MM.1S (cell line): Measurements from ENCODE around the gene MCOLN1.

Source experiments
- DNase-seq: peaks from one replicate; pipeline ENCODE4 v3.0.0-alpha.2; 2015
- H2AFZ ChIP-seq: fragments of 300-600 bp; sonication (generic); 2 replicates; pipeline ENCODE4 v1.6.0; 2016; ENCODE audit warnings: antibody characterized with exemption, low read length
- H3F3A ChIP-seq: fragments of 300-600 bp; sonication (generic); 2 replicates; pipeline ENCODE4 v1.6.1; 2016; ENCODE audit warnings: mild to moderate bottlenecking, antibody characterized with exemption, low read length, moderate library complexity, mixed read lengths; ENCODE audit not compliant: insufficient read depth
- H3K27ac ChIP-seq: fragments of 300-600 bp; sonication (generic); 2 replicates; pipeline ENCODE4 v1.5.1; 2016; ENCODE audit warnings: mild to moderate bottlenecking, low read length
- H3K27me3 ChIP-seq: fragments of 300-600 bp; sonication (generic); replicated peaks from 2 replicates; pipeline ENCODE4 v1.6.0; 2016; ENCODE audit warnings: low read length; ENCODE audit not compliant: insufficient read depth
- H3K36me3 ChIP-seq: fragments of 300-600 bp; sonication (generic); replicated peaks from 2 replicates; pipeline ENCODE4 v1.6.1; 2016; ENCODE audit warnings: mild to moderate bottlenecking, low read length, mixed read lengths; ENCODE audit not compliant: insufficient read depth
- H3K4me1 ChIP-seq: fragments of 300-600 bp; sonication (generic); 2 replicates; pipeline ENCODE4 v1.6.1; 2016; ENCODE audit warnings: low read length, mixed read lengths
- H3K4me2 ChIP-seq: fragments of 300-600 bp; sonication (generic); 2 replicates; pipeline ENCODE4 v1.6.0; 2016; ENCODE audit warnings: low read depth, low read length
- H3K4me3 ChIP-seq: fragments of 300-600 bp; sonication (generic); 2 replicates; pipeline ENCODE4 v1.5.1; 2016; ENCODE audit warnings: low read length, mixed read lengths
- H3K79me2 ChIP-seq: fragments of 300-600 bp; sonication (generic); 2 replicates; pipeline ENCODE4 v1.6.1; 2016; ENCODE audit warnings: mixed run types, low read length, mixed read lengths
- H3K9ac ChIP-seq: fragments of 300-600 bp; sonication (generic); 2 replicates; pipeline ENCODE4 v1.6.1; 2016; ENCODE audit warnings: low read length, mixed read lengths
- H3K9me2 ChIP-seq: fragments of 300-600 bp; sonication (generic); replicated peaks from 2 replicates; pipeline ENCODE4 v1.6.1; 2016; ENCODE audit warnings: mild to moderate bottlenecking, low read length, mixed read lengths; ENCODE audit not compliant: insufficient read depth
- H3K9me3 ChIP-seq: fragments of 300-600 bp; sonication (generic); replicated peaks from 2 replicates; pipeline ENCODE4 v1.6.1; 2016; ENCODE audit warnings: mild to moderate bottlenecking, low read length, mixed read lengths; ENCODE audit not compliant: insufficient read depth
- H4K20me1 ChIP-seq: fragments of 300-600 bp; sonication (generic); 2 replicates; pipeline ENCODE4 v1.6.1; 2016; ENCODE audit warnings: mild to moderate bottlenecking, low read length, moderate library complexity, mixed read lengths; ENCODE audit not compliant: insufficient read depth
- EZH2 ChIP-seq: fragments of 300-600 bp; sonication (generic); optimal IDR thresholded peaks from 2 replicates; pipeline ENCODE3; 2017; ENCODE audit warnings: low read depth, mild to moderate bottlenecking, antibody characterized with exemption, low read length, mixed read lengths
- EZH2phosphoT487 ChIP-seq: fragments of 300-600 bp; sonication (generic); IDR thresholded peaks from 2 replicates; pipeline ENCODE4 v1.6.1; 2018; ENCODE audit warnings: antibody characterized with exemption, low read length
- TF ChIP-seq, protein P1 (sequence below): fragments of 300-600 bp; sonication (generic); IDR thresholded peaks from 2 replicates; pipeline ENCODE4 v1.5.1; 2016; ENCODE audit warnings: antibody characterized with exemption, low read length, mixed read lengths

MCOLN1 gene

DNA sequence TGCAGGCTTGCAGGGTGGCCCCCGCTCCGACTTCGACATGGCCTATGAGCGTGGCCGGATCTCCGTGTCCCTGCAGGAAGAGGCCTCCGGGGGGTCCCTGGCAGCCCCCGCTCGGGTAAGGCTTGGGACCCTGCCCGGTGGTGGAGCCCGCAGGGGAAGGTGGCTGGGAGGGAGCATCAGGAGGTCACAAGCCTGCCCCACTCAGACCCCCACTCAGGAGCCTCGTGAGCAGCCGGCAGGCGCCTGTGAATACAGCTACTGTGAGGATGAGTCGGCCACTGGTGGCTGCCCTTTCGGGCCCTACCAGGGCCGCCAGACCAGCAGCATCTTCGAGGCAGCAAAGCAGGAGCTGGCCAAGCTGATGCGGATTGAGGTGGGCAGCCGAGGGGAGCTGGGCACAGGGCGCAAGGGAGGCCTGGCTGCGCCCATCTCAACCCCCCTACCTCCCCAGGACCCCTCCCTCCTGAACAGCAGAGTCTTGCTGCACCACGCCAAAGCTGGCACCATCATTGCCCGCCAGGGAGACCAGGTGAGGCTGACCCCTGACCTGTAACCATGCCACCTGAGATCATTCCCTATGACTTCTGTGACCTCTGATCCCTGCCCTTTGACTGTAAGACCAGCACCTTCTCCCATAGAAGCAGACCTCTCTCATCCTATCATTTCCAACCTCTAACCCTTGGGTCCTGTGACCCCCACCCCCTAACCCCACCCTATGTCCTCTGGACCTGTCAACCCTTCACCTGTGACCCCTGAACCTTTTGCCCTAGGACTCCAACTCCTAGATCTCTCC, 20.3 kb downstream of the MCOLN1 start:
- TF ChIP-seq, protein P1, sequence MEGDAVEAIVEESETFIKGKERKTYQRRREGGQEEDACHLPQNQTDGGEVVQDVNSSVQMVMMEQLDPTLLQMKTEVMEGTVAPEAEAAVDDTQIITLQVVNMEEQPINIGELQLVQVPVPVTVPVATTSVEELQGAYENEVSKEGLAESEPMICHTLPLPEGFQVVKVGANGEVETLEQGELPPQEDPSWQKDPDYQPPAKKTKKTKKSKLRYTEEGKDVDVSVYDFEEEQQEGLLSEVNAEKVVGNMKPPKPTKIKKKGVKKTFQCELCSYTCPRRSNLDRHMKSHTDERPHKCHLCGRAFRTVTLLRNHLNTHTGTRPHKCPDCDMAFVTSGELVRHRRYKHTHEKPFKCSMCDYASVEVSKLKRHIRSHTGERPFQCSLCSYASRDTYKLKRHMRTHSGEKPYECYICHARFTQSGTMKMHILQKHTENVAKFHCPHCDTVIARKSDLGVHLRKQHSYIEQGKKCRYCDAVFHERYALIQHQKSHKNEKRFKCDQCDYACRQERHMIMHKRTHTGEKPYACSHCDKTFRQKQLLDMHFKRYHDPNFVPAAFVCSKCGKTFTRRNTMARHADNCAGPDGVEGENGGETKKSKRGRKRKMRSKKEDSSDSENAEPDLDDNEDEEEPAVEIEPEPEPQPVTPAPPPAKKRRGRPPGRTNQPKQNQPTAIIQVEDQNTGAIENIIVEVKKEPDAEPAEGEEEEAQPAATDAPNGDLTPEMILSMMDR = no peak
- TF ChIP-seq EZH2phosphoT487 = no peak
- no peak for TF ChIP-seq EZH2
- no peak overlapping the region for H2AFZ ChIP-seq
- no peaks in the 10 kb centered on the region for H4K20me1 ChIP-seq
- DNase-seq = no peak
- no peak overlapping the region for H3K9ac ChIP-seq
- no peaks in the 10 kb centered on the region for H3K79me2 ChIP-seq
- H3K27ac ChIP-seq = no peak overlapping the region
- H3K27me3 ChIP-seq = no peaks in the 10 kb centered on the region
- H3F3A ChIP-seq = no peaks in the 10 kb centered on the region
- no peaks in the 10 kb centered on the region for H3K4me1 ChIP-seq
- no peaks in the 10 kb centered on the region for H3K9me3 ChIP-seq
- H3K4me3 ChIP-seq = no peak overlapping the region
- H3K4me2 ChIP-seq = no peak overlapping the region
- H3K9me2 ChIP-seq = no peaks in the 10 kb centered on the region
- no peaks in the 10 kb centered on the region for H3K36me3 ChIP-seq

DNA sequence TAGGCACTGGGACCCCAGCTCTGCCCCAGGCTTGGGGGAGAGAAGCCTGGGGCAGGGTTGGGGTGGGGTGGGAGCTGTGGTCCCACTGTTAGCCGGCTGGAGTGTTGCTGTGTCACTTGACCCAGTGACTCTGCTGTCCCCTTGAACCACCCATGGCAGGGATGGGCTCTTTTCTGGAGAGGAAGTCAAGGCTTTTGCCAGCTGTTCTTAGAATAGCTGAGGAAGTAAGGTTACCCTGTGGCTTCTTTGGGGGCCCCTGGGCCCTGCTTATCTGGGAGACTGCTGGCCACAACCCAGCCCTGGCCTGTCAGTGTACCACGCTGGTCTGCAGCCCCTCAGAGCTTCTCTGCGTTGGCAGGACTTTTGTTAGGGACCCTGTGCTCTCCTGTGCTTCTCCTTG, 22.2 kb downstream of the MCOLN1 start:
- Histone ChIP-seq H3K27me3 (no peaks in the 10 kb centered on the region), H4K20me1 (no peaks in the 10 kb centered on the region), H3K79me2 (no peaks in the 10 kb centered on the region), H3K36me3 (no peaks in the 10 kb centered on the region), H3K27ac (no peak overlapping the region), H3K9me3 (no peaks in the 10 kb centered on the region), H3K4me1 (no peaks in the 10 kb centered on the region), H3F3A (no peaks in the 10 kb centered on the region), H2AFZ (no peak overlapping the region), H3K9me2 (no peaks in the 10 kb centered on the region), H3K4me2 (no peak overlapping the region), H3K4me3 (no peak overlapping the region), H3K9ac (no peak overlapping the region)
- TF ChIP-seq EZH2 (no peak), EZH2phosphoT487 (no peak)
- TF ChIP-seq, protein P1 = no peak
- no peak for DNase-seq

DNA sequence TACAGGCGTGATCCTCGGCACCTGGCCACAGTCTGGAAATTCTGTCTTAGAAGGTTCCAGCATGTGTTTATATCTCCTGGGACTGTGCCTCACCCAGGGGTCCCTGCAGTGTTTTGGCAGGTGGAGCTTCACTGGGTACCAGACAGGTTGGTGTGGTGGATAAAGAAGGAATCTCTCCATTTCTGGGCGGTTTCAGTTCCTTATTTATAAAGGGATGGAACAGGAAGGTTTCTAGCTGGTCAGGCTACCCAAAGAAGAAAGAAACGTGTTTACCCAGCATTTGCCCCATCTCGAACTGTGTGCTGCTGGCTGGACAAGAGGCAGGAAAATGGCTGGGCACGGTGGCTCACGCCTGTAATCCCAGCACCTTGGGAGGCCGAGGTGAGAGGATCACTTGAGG, 22.9 kb downstream of the MCOLN1 start:
- Histone ChIP-seq H3K9ac (no peak overlapping the region), H2AFZ (no peak overlapping the region)
- TF ChIP-seq, protein P1 = no peak
- no peak for TF ChIP-seq EZH2
- no peak for TF ChIP-seq EZH2phosphoT487

More for the DNA sequence above, 22.9 kb downstream of the MCOLN1 start:
- Histone ChIP-seq H3K79me2 (no peaks in the 10 kb centered on the region), H3K27me3 (no peaks in the 10 kb centered on the region), H3K9me2 (no peaks in the 10 kb centered on the region), H3K4me2 (no peak overlapping the region), H3K4me3 (no peak overlapping the region), H4K20me1 (no peaks in the 10 kb centered on the region), H3K4me1 (no peaks in the 10 kb centered on the region), H3K36me3 (no peaks in the 10 kb centered on the region), H3K27ac (no peak overlapping the region), H3F3A (no peaks in the 10 kb centered on the region), H3K9me3 (no peaks in the 10 kb centered on the region)
- no peak for DNase-seq
